Measurements from ENCODE around the gene ANKRD11.

The ANKRD11 gene

GRCh38 chr16:89317101-89317671 lies 173.2 kb downstream of the ANKRD11 start:
- no peak overlapping the region for H2AFZ ChIP-seq (ENCODE audit: low read depth, low read length, severe bottlenecking)
- H3K4me3 ChIP-seq (ENCODE audit: insufficient read depth, low read length, poor library complexity, severe bottlenecking), result no peak overlapping the region
- no peak overlapping the region for H3K27ac ChIP-seq (ENCODE audit: low read depth, low read length)
- no peaks in the 10 kb centered on the region for H3K36me3 ChIP-seq (ENCODE audit: low read length)
- H3F3A ChIP-seq (ENCODE audit: insufficient read depth), result no peaks in the 10 kb centered on the region
- no peaks in the 10 kb centered on the region for H3K9me2 ChIP-seq (replicated peaks; ENCODE audit: insufficient read depth, low read length)
- no peak overlapping the region for H3K4me2 ChIP-seq (ENCODE audit: low read depth, low read length, poor library complexity, severe bottlenecking)
- no peaks in the 10 kb centered on the region for H3K9me3 ChIP-seq (ENCODE audit: insufficient read depth, low read length)
- no peaks in the 10 kb centered on the region; the same call in 1 of the 2 replicates for H4K20me1 ChIP-seq (ENCODE audit: low read depth, low read length)
- H3K9ac ChIP-seq (ENCODE audit: low read length), result no peak overlapping the region
- TF ChIP-seq CTCF (IDR thresholded peaks at IDR 0.05; ENCODE audit: insufficient read depth, low read length, poor library complexity, severe bottlenecking) (no peak), EZH2phosphoT487 (conservative IDR thresholded peaks at IDR 0.05; ENCODE audit: low read length) (no peak)
- H3K27me3 ChIP-seq (ENCODE audit: low read length), result no peaks in the 10 kb centered on the region
- peaks cover 92% of the 10 kb centered on the region for H3K79me2 ChIP-seq (ENCODE audit: insufficient read depth, low read length)

- no peaks in the 10 kb centered on the region for H3K36me3 ChIP-seq (ENCODE audit: low read length)
- no peaks in the 10 kb centered on the region for H3K9me3 ChIP-seq (ENCODE audit: insufficient read depth, low read length)
- no peaks in the 10 kb centered on the region for H3K9me2 ChIP-seq (replicated peaks; ENCODE audit: insufficient read depth, low read length)
- no peak overlapping the region for H3K9ac ChIP-seq (ENCODE audit: low read length)
- no peaks in the 10 kb centered on the region; the same call in 1 of the 2 replicates for H4K20me1 ChIP-seq (ENCODE audit: low read depth, low read length)
- no peak overlapping the region for H3K4me3 ChIP-seq (ENCODE audit: insufficient read depth, low read length, poor library complexity, severe bottlenecking)
- no peak overlapping the region for H2AFZ ChIP-seq (ENCODE audit: low read depth, low read length, severe bottlenecking)
- H3K27ac ChIP-seq (ENCODE audit: low read depth, low read length), result no peak overlapping the region
- no peak for TF ChIP-seq CTCF (IDR thresholded peaks at IDR 0.05; ENCODE audit: insufficient read depth, low read length, poor library complexity, severe bottlenecking)
- no peak for TF ChIP-seq EZH2phosphoT487 (conservative IDR thresholded peaks at IDR 0.05; ENCODE audit: low read length)
- H3K4me2 ChIP-seq (ENCODE audit: low read depth, low read length, poor library complexity, severe bottlenecking), result no peak overlapping the region
- H3F3A ChIP-seq (ENCODE audit: insufficient read depth), result no peaks in the 10 kb centered on the region
- H3K27me3 ChIP-seq (ENCODE audit: low read length), result no peaks in the 10 kb centered on the region
- peaks cover 88% of the 10 kb centered on the region for H3K79me2 ChIP-seq (ENCODE audit: insufficient read depth, low read length)
Measured at GRCh38 chr16:89316701-89317100, 173.7 kb downstream of the ANKRD11 start.

GRCh38 chr16:89315791-89316581 lies 174.4 kb downstream of the ANKRD11 start:
- Histone ChIP-seq H3K9me3 (ENCODE audit: insufficient read depth, low read length) (no peaks in the 10 kb centered on the region), H3K79me2 (ENCODE audit: insufficient read depth, low read length) (peaks cover 89% of the 10 kb centered on the region), H3K27me3 (ENCODE audit: low read length) (no peaks in the 10 kb centered on the region), H4K20me1 (ENCODE audit: low read depth, low read length) (no peaks in the 10 kb centered on the region; the same call in 1 of the 2 replicates), H3K9me2 (replicated peaks; ENCODE audit: insufficient read depth, low read length) (no peaks in the 10 kb centered on the region), H3F3A (ENCODE audit: insufficient read depth) (0 out of 2 replicates have a peak, but pooled peaks cover 2% of the 10 kb centered on the region), H2AFZ (ENCODE audit: low read depth, low read length, severe bottlenecking) (no peak overlapping the region), H3K4me3 (ENCODE audit: insufficient read depth, low read length, poor library complexity, severe bottlenecking) (no peak overlapping the region), H3K36me3 (ENCODE audit: low read length) (no peaks in the 10 kb centered on the region), H3K4me2 (ENCODE audit: low read depth, low read length, poor library complexity, severe bottlenecking) (no peak overlapping the region), H3K27ac (ENCODE audit: low read depth, low read length) (no peak overlapping the region), H3K9ac (ENCODE audit: low read length) (no peak overlapping the region)
- TF ChIP-seq EZH2phosphoT487 (conservative IDR thresholded peaks at IDR 0.05; ENCODE audit: low read length) (no peak), CTCF (IDR thresholded peaks at IDR 0.05; ENCODE audit: insufficient read depth, low read length, poor library complexity, severe bottlenecking) (no peak)

Data from SU-DHL-6 (cell line).